ENCODE data around the gene DCUN1D2.
"Not testable (repeated sequence)": the region's sequence is repeated elsewhere in the genome, so short reads cannot be mapped to it uniquely, and the experiment has no call there.

The DCUN1D2 gene

GRCh38 chr13:113528813-113529180 is 38.3 kb upstream of the DCUN1D2 start:
- TF ChIP-seq CTCF (IDR thresholded peaks at IDR 0.05; ENCODE audit: control insufficient read depth, insufficient read depth, low read depth, low read length, missing control alignments), result no peak
- DNase-seq (ENCODE audit: low read depth), result no peak

GRCh38 chr13:113528101-113528812 is 37.7 kb upstream of the DCUN1D2 start:
- no peak overlapping the region for H3K4me3 ChIP-seq (ENCODE audit: control insufficient read depth, low read depth, low read length)
- no peak for TF ChIP-seq CTCF (IDR thresholded peaks at IDR 0.05; ENCODE audit: control insufficient read depth, insufficient read depth, low read depth, low read length, missing control alignments)
- DNase-seq (ENCODE audit: low read depth), result no peak

More at GRCh38 chr13:113528813-113529180, 38.3 kb upstream of the DCUN1D2 start:
- no peak overlapping the region for H3K4me3 ChIP-seq (ENCODE audit: control insufficient read depth, low read depth, low read length)

GRCh38 chr13:113527272-113527958 is 36.9 kb upstream of the DCUN1D2 start:
- DNase-seq (ENCODE audit: low read depth), result no peak
- no peak for TF ChIP-seq CTCF (IDR thresholded peaks at IDR 0.05; ENCODE audit: control insufficient read depth, insufficient read depth, low read depth, low read length, missing control alignments)
- no peak overlapping the region for H3K4me3 ChIP-seq (ENCODE audit: control insufficient read depth, low read depth, low read length)

GRCh38 chr13:113526466-113527220 is 36.1 kb upstream of the DCUN1D2 start:
- TF ChIP-seq CTCF (IDR thresholded peaks at IDR 0.05; ENCODE audit: control insufficient read depth, insufficient read depth, low read depth, low read length, missing control alignments), result no peak
- no peak overlapping the region for H3K4me3 ChIP-seq (ENCODE audit: control insufficient read depth, low read depth, low read length)
- no peak for DNase-seq (ENCODE audit: low read depth)

DNA sequence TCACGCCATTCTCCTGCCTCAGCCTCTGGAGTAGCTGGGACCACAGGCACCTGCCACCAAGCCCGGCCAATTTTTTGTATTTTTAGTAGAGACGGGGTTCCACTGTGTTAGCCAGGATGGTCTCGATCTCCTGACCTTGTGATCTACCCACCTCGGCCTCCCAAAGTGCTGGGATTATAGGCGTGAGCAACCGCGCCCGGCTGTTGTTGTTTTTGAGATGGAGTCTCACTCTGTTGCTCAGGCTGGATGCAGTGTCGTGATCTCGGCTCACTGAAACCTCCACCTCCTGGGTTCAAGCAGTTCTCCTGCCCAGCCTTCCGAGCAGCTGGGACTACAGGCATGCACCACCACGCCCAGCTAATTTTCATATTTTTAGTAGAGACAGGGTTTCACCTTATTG is 31.9 kb upstream of the DCUN1D2 start:
- not testable (repeated sequence) for DNase-seq (ENCODE audit: low read depth); H3K4me3 ChIP-seq (ENCODE audit: control insufficient read depth, low read depth, low read length)

GRCh38 chr13:113520571-113520970 is 30.1 kb upstream of the DCUN1D2 start:
- H3K4me3 ChIP-seq (ENCODE audit: control insufficient read depth, low read depth, low read length), result no peak overlapping the region
- TF ChIP-seq CTCF (IDR thresholded peaks at IDR 0.05; ENCODE audit: control insufficient read depth, insufficient read depth, low read depth, low read length, missing control alignments), result no peak
- no peak for DNase-seq (ENCODE audit: low read depth)

DNA sequence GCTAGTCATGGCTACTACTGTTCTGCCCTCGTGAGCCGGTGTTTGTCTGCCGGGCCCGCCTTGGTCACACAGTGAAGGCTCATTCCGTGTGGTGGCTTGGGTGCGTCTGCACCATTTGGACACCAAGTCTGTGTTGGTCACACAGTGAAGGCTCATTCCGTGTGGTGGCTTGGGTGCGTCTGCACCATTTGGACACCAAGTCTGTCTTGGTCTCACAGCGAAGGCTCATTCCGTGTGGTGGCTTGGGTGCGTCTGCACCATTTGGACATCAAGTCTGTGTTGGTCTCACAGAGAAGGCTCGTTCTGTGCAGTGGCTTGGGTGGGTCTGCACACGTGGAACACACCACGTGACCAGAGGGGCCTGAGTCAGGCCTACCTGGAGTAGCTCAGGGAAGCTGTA is 29.0 kb upstream of the DCUN1D2 start:
- TF ChIP-seq CTCF (IDR thresholded peaks at IDR 0.05; ENCODE audit: control insufficient read depth, insufficient read depth, low read depth, low read length, missing control alignments), result no peak
- DNase-seq (ENCODE audit: low read depth), result no peak
- H3K4me3 ChIP-seq (ENCODE audit: control insufficient read depth, low read depth, low read length), result no peak overlapping the region
